OCI-LY3 (cell line): ENCODE data around the gene ZEB2.

Source experiments
- CTCF ChIP-seq: fragments of 200-600, 300-600 bp; sonication (generic); IDR thresholded peaks from 2 replicates; pipeline ENCODE4 v1.5.1; 2014; ENCODE audit warnings: antibody characterized with exemption, low read length, low read depth
- EZH2phosphoT487 ChIP-seq: fragments of 200-600 bp; shearing (Covaris generic); IDR thresholded peaks from 2 replicates; pipeline ENCODE4 v1.6.1; 2018; ENCODE audit warnings: antibody characterized with exemption, mixed run types, low read depth

GRCh38 chr2:144541396-144541795, 21.5 kb upstream of the ZEB2 start:
- no peak for TF ChIP-seq CTCF
- no peak for TF ChIP-seq EZH2phosphoT487
